ENCODE data around the gene PLXNA4. TPM values are rescaled to one million over a fixed set of nuclear protein-coding genes. Genes with fewer than 3 reads are reported as not detected.
A peak's percentile ranks its signal among the peaks of the same experiment; 100 is the strongest.

The PLXNA4 gene
- polyA plus RNA-seq, 1 donor (not counting 4 experiments of a cell fraction or from before 2014, with no cell fraction given), result 0.01 TPM

DNA sequence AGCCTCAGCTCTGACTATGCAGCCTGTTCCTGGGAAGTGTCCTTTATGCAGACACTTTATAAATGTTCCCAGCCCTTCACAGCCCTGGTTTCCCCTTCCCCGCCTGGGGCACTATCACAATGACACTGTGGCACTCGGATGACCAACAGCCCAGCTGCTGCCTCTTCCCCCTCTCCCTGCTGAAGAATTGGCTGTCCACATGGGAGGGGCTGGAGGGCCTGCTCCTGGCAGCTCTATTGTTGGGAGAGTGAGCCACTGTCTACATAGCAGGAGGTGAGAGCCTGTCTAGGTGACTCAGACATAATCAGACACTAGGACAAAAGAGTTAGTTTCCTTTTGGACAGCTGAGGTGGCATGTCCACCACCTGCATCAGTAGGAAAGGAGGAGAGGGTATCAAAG lies 437.5 kb downstream of the PLXNA4 start:
- no peaks in the 10 kb centered on the region for H3K36me3 ChIP-seq (ENCODE audit: control insufficient read depth in 2 of 2, extremely low read depth in 1 of 2, insufficient read depth in 2 of 2, low read length in 2 of 2)
- DNase-seq (ENCODE audit: low read depth, low spot score) (no peak), FAIRE-seq (peak; percentile 76)
- no peaks in the 10 kb centered on the region for H3K9me3 ChIP-seq (ENCODE audit: control insufficient read depth, low read depth, low read length)
- no peak overlapping the region for H3K4me3 ChIP-seq (ENCODE audit: control insufficient read depth in 2 of 3, extremely low read depth in 1 of 3, insufficient read depth in 2 of 3, low read depth in 1 of 3, low read length in 3 of 3)
- no peak overlapping the region for H3K27ac ChIP-seq (ENCODE audit: control insufficient read depth, insufficient read depth, low read length)
- TF ChIP-seq CTCF (optimal IDR thresholded peaks at IDR 0.05 in 1 of 3, IDR thresholded peaks at IDR 0.05 in 1 of 3, conservative IDR thresholded peaks at IDR 0.05 in 1 of 3; ENCODE audit: extremely low read depth in 1 of 3, insufficient read depth in 2 of 3, low read length in 3 of 3), result no peak
- TF ChIP-seq EZH2 (IDR thresholded peaks at IDR 0.05; ENCODE audit: low read length), result no peak
- H3K27me3 ChIP-seq (ENCODE audit: control insufficient read depth, extremely low read depth, insufficient read depth, low read length), result no peaks in the 10 kb centered on the region
- dilution Hi-C loops (cut with MboI; ENCODE audit: extremely low pct_ligation_motif_present, low sequenced_read_pairs), result no loop called here
- H3K79me2 ChIP-seq (ENCODE audit: control insufficient read depth, insufficient read depth, low read length), result no peaks in the 10 kb centered on the region
- no peak overlapping the region for H3K9ac ChIP-seq (ENCODE audit: control insufficient read depth, extremely low read depth, insufficient read depth, low read length)
- no peaks in the 10 kb centered on the region for H3K9me1 ChIP-seq (ENCODE audit: control insufficient read depth, extremely low read depth, insufficient read depth, low read length)
- peaks cover 14% of the 10 kb centered on the region for H3K4me1 ChIP-seq (ENCODE audit: control insufficient read depth, extremely low read depth, insufficient read depth, low read length)
- no peak overlapping the region for H2AFZ ChIP-seq (ENCODE audit: control insufficient read depth, low read length)
- no peak overlapping the region for H3K4me2 ChIP-seq (ENCODE audit: control insufficient read depth, extremely low read depth, insufficient read depth, low read depth, low read length)
- H4K20me1 ChIP-seq (ENCODE audit: control insufficient read depth, extremely low read depth, insufficient read depth, low read length), result no peaks in the 10 kb centered on the region

DNA sequence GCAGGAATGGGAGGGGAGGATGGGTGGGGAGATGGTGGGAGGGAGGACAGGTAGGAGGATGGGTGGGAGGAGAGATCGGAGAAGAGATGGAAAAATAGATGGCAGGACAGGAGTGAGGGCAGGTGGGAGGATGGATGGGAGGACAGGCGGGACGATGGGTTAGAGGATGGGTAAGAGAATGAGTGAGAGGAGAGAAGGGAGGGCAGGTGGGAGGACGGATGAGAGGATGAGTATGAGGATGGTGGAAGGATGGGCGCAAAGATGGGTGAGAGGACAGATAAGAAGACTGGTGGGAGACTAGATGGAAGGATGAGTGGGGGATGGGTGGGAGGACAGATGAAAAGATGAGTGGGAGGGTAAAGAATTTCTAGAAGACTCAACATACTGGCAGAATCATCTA lies 438.6 kb downstream of the PLXNA4 start:
- no peaks in the 10 kb centered on the region for H4K20me1 ChIP-seq (ENCODE audit: control insufficient read depth, extremely low read depth, insufficient read depth, low read length)
- H3K4me2 ChIP-seq (ENCODE audit: control insufficient read depth, extremely low read depth, insufficient read depth, low read depth, low read length), result no peak overlapping the region
- no peaks in the 10 kb centered on the region for H3K9me3 ChIP-seq (ENCODE audit: control insufficient read depth, low read depth, low read length)
- no peaks in the 10 kb centered on the region for H3K79me2 ChIP-seq (ENCODE audit: control insufficient read depth, insufficient read depth, low read length)
- dilution Hi-C loops (cut with MboI; ENCODE audit: extremely low pct_ligation_motif_present, low sequenced_read_pairs), result no loop called here
- DNase-seq (ENCODE audit: low read depth, low spot score), result no peak
- peaks cover 14% of the 10 kb centered on the region for H3K4me1 ChIP-seq (ENCODE audit: control insufficient read depth, extremely low read depth, insufficient read depth, low read length)
- no peak for FAIRE-seq
- no peak overlapping the region for H2AFZ ChIP-seq (ENCODE audit: control insufficient read depth, low read length)
- H3K36me3 ChIP-seq (ENCODE audit: control insufficient read depth in 2 of 2, extremely low read depth in 1 of 2, insufficient read depth in 2 of 2, low read length in 2 of 2), result no peaks in the 10 kb centered on the region
- no peak overlapping the region for H3K27ac ChIP-seq (ENCODE audit: control insufficient read depth, insufficient read depth, low read length)
- H3K9me1 ChIP-seq (ENCODE audit: control insufficient read depth, extremely low read depth, insufficient read depth, low read length), result no peaks in the 10 kb centered on the region
- no peak for TF ChIP-seq EZH2 (IDR thresholded peaks at IDR 0.05; ENCODE audit: low read length)
- TF ChIP-seq CTCF (optimal IDR thresholded peaks at IDR 0.05 in 1 of 3, IDR thresholded peaks at IDR 0.05 in 1 of 3, conservative IDR thresholded peaks at IDR 0.05 in 1 of 3; ENCODE audit: extremely low read depth in 1 of 3, insufficient read depth in 2 of 3, low read length in 3 of 3), result no peak
- no peaks in the 10 kb centered on the region for H3K27me3 ChIP-seq (ENCODE audit: control insufficient read depth, extremely low read depth, insufficient read depth, low read length)
- no peak overlapping the region for H3K4me3 ChIP-seq (ENCODE audit: control insufficient read depth in 2 of 3, extremely low read depth in 1 of 3, insufficient read depth in 2 of 3, low read depth in 1 of 3, low read length in 3 of 3)
- no peak overlapping the region for H3K9ac ChIP-seq (ENCODE audit: control insufficient read depth, extremely low read depth, insufficient read depth, low read length)

Data from keratinocyte (primary cell).